ENCODE data around the gene SHOC1. TPM values are rescaled to one million over a fixed set of nuclear protein-coding genes. Genes with fewer than 3 reads are reported as not detected.
A peak's percentile ranks its signal among the peaks of the same experiment; 100 is the strongest.

The SHOC1 gene
- not detected for total RNA-seq

- CTCF ChIA-PET = no interaction called here
- Mint-ChIP-seq H3K36me3 (no peaks in the 10 kb centered on the region), H3K9me3 (no peaks in the 10 kb centered on the region), H3K27me3 (no peaks in the 10 kb centered on the region), H3K27ac (no peak within 1 kb of the TSS), H3K4me1 (ENCODE audit: low read depth) (no peaks in the 10 kb centered on the region), H3K4me3 (no peak within 1 kb of the TSS)
- no peak for DNase-seq
- intact Hi-C loops (cut with micrococcal nuclease) = no loop called here
- POLR2A ChIA-PET = no interaction called here
These were observed at the start of gene SHOC1 for GRCh38 chr9:111794835-111795556. TSS of gene SHOC1 (minus strand) at chr9:111794937. CDS start at chr9:111791418, 3,519 bp downstream.

GRCh38 chr9:111843971-111844370 lies 49.2 kb upstream of the SHOC1 start:
- POLR2A ChIA-PET = no interaction called here
- no peak for DNase-seq
- Mint-ChIP-seq H3K9me3 (no peaks in the 10 kb centered on the region), H3K27me3 (peaks cover 3% of the 10 kb centered on the region), H3K4me1 (ENCODE audit: low read depth) (peaks cover 3% of the 10 kb centered on the region), H3K27ac (no peak overlapping the region), H3K4me3 (no peak overlapping the region), H3K36me3 (no peaks in the 10 kb centered on the region)
- CTCF ChIA-PET = no interaction called here
- intact Hi-C loops (cut with micrococcal nuclease) = no loop called here

GRCh38 chr9:111842313-111842712 lies 47.6 kb upstream of the SHOC1 start:
- Mint-ChIP-seq H3K4me1 (ENCODE audit: low read depth) (peaks cover 6% of the 10 kb centered on the region), H3K4me3 (no peak overlapping the region), H3K36me3 (no peaks in the 10 kb centered on the region), H3K27ac (no peak overlapping the region), H3K27me3 (peaks cover 5% of the 10 kb centered on the region), H3K9me3 (no peaks in the 10 kb centered on the region)
- intact Hi-C loops (cut with micrococcal nuclease) = no loop called here
- DNase-seq = no peak
- CTCF ChIA-PET = no interaction called here
- POLR2A ChIA-PET = no interaction called here

GRCh38 chr9:111840442-111840841 lies 45.7 kb upstream of the SHOC1 start:
- ChIA-PET POLR2A (interaction anchor here (0.7 kb wide), 1 partner anchor 8 kb away, joined by 3 read pairs; no protein-coding TSS in a partner anchor), CTCF (no interaction called here)
- no peak overlapping the region for H3K4me3 Mint-ChIP-seq
- H3K36me3 Mint-ChIP-seq = no peaks in the 10 kb centered on the region
- intact Hi-C loops (cut with micrococcal nuclease) = no loop called here
- no peak for DNase-seq
- H3K9me3 Mint-ChIP-seq = no peaks in the 10 kb centered on the region
- H3K27ac Mint-ChIP-seq = no peak overlapping the region
- peaks cover 6% of the 10 kb centered on the region for H3K4me1 Mint-ChIP-seq (ENCODE audit: low read depth)
- peaks cover 5% of the 10 kb centered on the region for H3K27me3 Mint-ChIP-seq

GRCh38 chr9:111839987-111840386 lies 45.2 kb upstream of the SHOC1 start:
- Mint-ChIP-seq H3K4me3 (no peak overlapping the region), H3K9me3 (no peaks in the 10 kb centered on the region), H3K27ac (no peak overlapping the region), H3K4me1 (ENCODE audit: low read depth) (peaks cover 6% of the 10 kb centered on the region), H3K27me3 (peaks cover 7% of the 10 kb centered on the region), H3K36me3 (no peaks in the 10 kb centered on the region)
- ChIA-PET CTCF (no interaction called here), POLR2A (no interaction called here)
- intact Hi-C loops (cut with micrococcal nuclease) = no loop called here
- DNase-seq = no peak

- H3K9me3 Mint-ChIP-seq = no peaks in the 10 kb centered on the region
- intact Hi-C loops (cut with micrococcal nuclease) = no loop called here
- no peaks in the 10 kb centered on the region for H3K36me3 Mint-ChIP-seq
- peaks cover 7% of the 10 kb centered on the region for H3K27me3 Mint-ChIP-seq
- DNase-seq = peak; percentile 12
- H3K4me3 Mint-ChIP-seq = no peak overlapping the region
- no peak overlapping the region for H3K27ac Mint-ChIP-seq
- POLR2A ChIA-PET = no interaction called here
- CTCF ChIA-PET = no interaction called here
- H3K4me1 Mint-ChIP-seq (ENCODE audit: low read depth) = peaks cover 6% of the 10 kb centered on the region
These were observed 44.6 kb upstream of the SHOC1 start for GRCh38 chr9:111839387-111839786.

GRCh38 chr9:111838439-111838838 lies 43.7 kb upstream of the SHOC1 start:
- intact Hi-C loops (cut with micrococcal nuclease) = no loop called here
- peaks cover 6% of the 10 kb centered on the region for H3K4me1 Mint-ChIP-seq (ENCODE audit: low read depth)
- H3K9me3 Mint-ChIP-seq = no peaks in the 10 kb centered on the region
- DNase-seq = no peak
- CTCF ChIA-PET = no interaction called here
- no peaks in the 10 kb centered on the region for H3K36me3 Mint-ChIP-seq
- POLR2A ChIA-PET = no interaction called here
- H3K27ac Mint-ChIP-seq = no peak overlapping the region
- H3K27me3 Mint-ChIP-seq = peaks cover 7% of the 10 kb centered on the region
- no peak overlapping the region for H3K4me3 Mint-ChIP-seq

GRCh38 chr9:111836311-111836710 lies 41.6 kb upstream of the SHOC1 start:
- peaks cover 7% of the 10 kb centered on the region for H3K27me3 Mint-ChIP-seq
- DNase-seq = no peak
- ChIA-PET CTCF (no interaction called here), POLR2A (no interaction called here)
- H3K27ac Mint-ChIP-seq = no peak overlapping the region
- H3K36me3 Mint-ChIP-seq = no peaks in the 10 kb centered on the region
- peaks cover 6% of the 10 kb centered on the region for H3K4me1 Mint-ChIP-seq (ENCODE audit: low read depth)
- no peaks in the 10 kb centered on the region for H3K9me3 Mint-ChIP-seq
- H3K4me3 Mint-ChIP-seq = no peak overlapping the region
- intact Hi-C loops (cut with micrococcal nuclease) = no loop called here

- Mint-ChIP-seq H3K4me3 (no peak overlapping the region), H3K9me3 (no peaks in the 10 kb centered on the region), H3K36me3 (no peaks in the 10 kb centered on the region), H3K27me3 (peaks cover 4% of the 10 kb centered on the region), H3K4me1 (ENCODE audit: low read depth) (peaks cover 2% of the 10 kb centered on the region), H3K27ac (no peak overlapping the region)
- POLR2A ChIA-PET = no interaction called here
- CTCF ChIA-PET = no interaction called here
- intact Hi-C loops (cut with micrococcal nuclease) = no loop called here
- DNase-seq = no peak
These were observed 39.2 kb upstream of the SHOC1 start for GRCh38 chr9:111833941-111834340.

GRCh38 chr9:111832449-111832848 lies 37.7 kb upstream of the SHOC1 start:
- no peaks in the 10 kb centered on the region for H3K9me3 Mint-ChIP-seq

GRCh38 chr9:111831371-111832108 lies 36.8 kb upstream of the SHOC1 start:
- POLR2A ChIA-PET = interaction anchor here (1.7 kb wide), 1 partner anchor 65 kb away, joined by 4 read pairs; the partner anchor contains the start of gene UGCG
- Mint-ChIP-seq H3K27ac (no peak overlapping the region), H3K4me1 (ENCODE audit: low read depth) (no peaks in the 10 kb centered on the region), H3K9me3 (no peaks in the 10 kb centered on the region), H3K4me3 (no peak overlapping the region), H3K27me3 (peaks cover 2% of the 10 kb centered on the region), H3K36me3 (no peaks in the 10 kb centered on the region)
- intact Hi-C loops (cut with micrococcal nuclease) = no loop called here
- no peak for DNase-seq
- CTCF ChIA-PET = interaction anchor here (1.3 kb wide), 1 partner anchor 243 kb away, joined by 7 read pairs; no protein-coding TSS in a partner anchor

More at GRCh38 chr9:111832449-111832848, 37.7 kb upstream of the SHOC1 start:
- POLR2A ChIA-PET = interaction anchor here (0.6 to 1.7 kb wide), 2 partner anchors 9 to 64 kb away, joined by 3 to 4 read pairs; partner anchors contain the start of gene UGCG
- no peak for DNase-seq
- intact Hi-C loops (cut with micrococcal nuclease) = no loop called here
- no peaks in the 10 kb centered on the region for H3K36me3 Mint-ChIP-seq
- no peaks in the 10 kb centered on the region for H3K4me1 Mint-ChIP-seq (ENCODE audit: low read depth)
- no peak overlapping the region for H3K4me3 Mint-ChIP-seq
- H3K27me3 Mint-ChIP-seq = peaks cover 2% of the 10 kb centered on the region
- no peak overlapping the region for H3K27ac Mint-ChIP-seq
- CTCF ChIA-PET = interaction anchor here (1.3 kb wide), 1 partner anchor 242 kb away, joined by 7 read pairs; no protein-coding TSS in a partner anchor

GRCh38 chr9:111828193-111828592 lies 33.5 kb upstream of the SHOC1 start:
- DNase-seq = no peak
- intact Hi-C loops (cut with micrococcal nuclease) = loop anchor here (2.0 kb wide), 1 partner anchor 247 kb away; no protein-coding TSS in a partner anchor
- Mint-ChIP-seq H3K27ac (no peak overlapping the region), H3K27me3 (no peaks in the 10 kb centered on the region), H3K4me3 (no peak overlapping the region), H3K9me3 (no peaks in the 10 kb centered on the region), H3K36me3 (no peaks in the 10 kb centered on the region), H3K4me1 (ENCODE audit: low read depth) (no peaks in the 10 kb centered on the region)
- POLR2A ChIA-PET = no interaction called here
- CTCF ChIA-PET = interaction anchor here (1.2 kb wide), 1 partner anchor 246 kb away, joined by 3 read pairs; no protein-coding TSS in a partner anchor
